ENCODE results near the gene LRRN4CL. TPM values are rescaled to one million over a fixed set of nuclear protein-coding genes. Genes with fewer than 3 reads are reported as not detected.

LRRN4CL gene
- total and polyA plus RNA-seq, 9 of the 15 experiments (the other 6 are each of a cell fraction or from before 2014, with no cell fraction given): 0.03 to 0.11 (median 0.05) TPM; not detected in 4

GRCh38 chr11:62671608-62672389, 17.5 kb downstream of the LRRN4CL start, which contains the start of the genes LBHD1 and UQCC3 (continued):
- TF ChIP-seq BDP1 (IDR thresholded peaks at IDR 0.05; ENCODE audit: insufficient read depth, insufficient read length) (no peak), POLR3G (IDR thresholded peaks at IDR 0.05; ENCODE audit: extremely low read depth, insufficient read length, insufficient replicate concordance) (no peak), GATAD2B (IDR thresholded peaks at IDR 0.05; ENCODE audit: borderline replicate concordance) (no peak), CXXC5 (CRISPR knock-in tag; IDR thresholded peaks at IDR 0.05) (peak; percentile 73), ZBTB5 (IDR thresholded peaks at IDR 0.05) (peak; percentile 79), ZC3H4 (CRISPR knock-in tag; IDR thresholded peaks at IDR 0.05; ENCODE audit: borderline replicate concordance) (0 out of 2 replicates have a peak, but pooled peaks have one; percentile 69), FOXK1 (CRISPR knock-in tag; IDR thresholded peaks at IDR 0.05; ENCODE audit: borderline replicate concordance) (peak; percentile 67; the same call in 1 of the 2 replicates), GABPB1 (CRISPR knock-in tag; IDR thresholded peaks at IDR 0.05) (peak; percentile 84), HDAC6 (IDR thresholded peaks at IDR 0.05; ENCODE audit: low read depth, low read length) (no peak), CSDE1 (IDR thresholded peaks at IDR 0.05) (peak in 1 of 2 experiments; percentile 40; a peak in 1 of 4 replicates), PTBP1 (IDR thresholded peaks at IDR 0.05; ENCODE audit: low read depth, low read length) (peak; percentile 1; the same call in 1 of the 2 replicates), TCF3 (CRISPR knock-in tag; IDR thresholded peaks at IDR 0.05) (0 out of 2 replicates have a peak, but pooled peaks have one; percentile 5), ZNF668 (CRISPR knock-in tag; IDR thresholded peaks at IDR 0.05) (no peak), CEBPB (tag; IDR thresholded peaks at IDR 0.05) (no peak), PRMT5 (CRISPR knock-in tag; IDR thresholded peaks at IDR 0.05) (no peak), KAT2B (IDR thresholded peaks at IDR 0.05; ENCODE audit: low read depth, low read length) (no peak), MAX (CRISPR knock-in tag; IDR thresholded peaks at IDR 0.05) (peak; percentile 85; the same call in 1 of the 2 replicates), HDAC3 (IDR thresholded peaks at IDR 0.05; ENCODE audit: borderline replicate concordance, partially characterized antibody) (peak; percentile 82), ATF4 (CRISPR knock-in tag; IDR thresholded peaks at IDR 0.05) (no peak), EP400 (IDR thresholded peaks at IDR 0.05) (peak; percentile 90)
- TF ChIP-seq, protein P1, sequence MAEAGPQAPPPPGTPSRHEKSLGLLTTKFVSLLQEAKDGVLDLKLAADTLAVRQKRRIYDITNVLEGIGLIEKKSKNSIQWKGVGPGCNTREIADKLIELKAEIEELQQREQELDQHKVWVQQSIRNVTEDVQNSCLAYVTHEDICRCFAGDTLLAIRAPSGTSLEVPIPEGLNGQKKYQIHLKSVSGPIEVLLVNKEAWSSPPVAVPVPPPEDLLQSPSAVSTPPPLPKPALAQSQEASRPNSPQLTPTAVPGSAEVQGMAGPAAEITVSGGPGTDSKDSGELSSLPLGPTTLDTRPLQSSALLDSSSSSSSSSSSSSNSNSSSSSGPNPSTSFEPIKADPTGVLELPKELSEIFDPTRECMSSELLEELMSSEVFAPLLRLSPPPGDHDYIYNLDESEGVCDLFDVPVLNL (CRISPR knock-in tag; IDR thresholded peaks at IDR 0.05; ENCODE audit: low read depth): peak; percentile 44; the same call in 1 of the 2 replicates
- TF ChIP-seq, protein P2, sequence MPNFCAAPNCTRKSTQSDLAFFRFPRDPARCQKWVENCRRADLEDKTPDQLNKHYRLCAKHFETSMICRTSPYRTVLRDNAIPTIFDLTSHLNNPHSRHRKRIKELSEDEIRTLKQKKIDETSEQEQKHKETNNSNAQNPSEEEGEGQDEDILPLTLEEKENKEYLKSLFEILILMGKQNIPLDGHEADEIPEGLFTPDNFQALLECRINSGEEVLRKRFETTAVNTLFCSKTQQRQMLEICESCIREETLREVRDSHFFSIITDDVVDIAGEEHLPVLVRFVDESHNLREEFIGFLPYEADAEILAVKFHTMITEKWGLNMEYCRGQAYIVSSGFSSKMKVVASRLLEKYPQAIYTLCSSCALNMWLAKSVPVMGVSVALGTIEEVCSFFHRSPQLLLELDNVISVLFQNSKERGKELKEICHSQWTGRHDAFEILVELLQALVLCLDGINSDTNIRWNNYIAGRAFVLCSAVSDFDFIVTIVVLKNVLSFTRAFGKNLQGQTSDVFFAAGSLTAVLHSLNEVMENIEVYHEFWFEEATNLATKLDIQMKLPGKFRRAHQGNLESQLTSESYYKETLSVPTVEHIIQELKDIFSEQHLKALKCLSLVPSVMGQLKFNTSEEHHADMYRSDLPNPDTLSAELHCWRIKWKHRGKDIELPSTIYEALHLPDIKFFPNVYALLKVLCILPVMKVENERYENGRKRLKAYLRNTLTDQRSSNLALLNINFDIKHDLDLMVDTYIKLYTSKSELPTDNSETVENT (CRISPR knock-in tag; IDR thresholded peaks at IDR 0.05): peak; percentile 91

Data from K562 (cell line).